Measurements from ENCODE around the gene COL6A5. TPM values are rescaled to one million over a fixed set of nuclear protein-coding genes. Genes with fewer than 3 reads are reported as not detected.

COL6A5 gene
- total and polyA plus RNA-seq, 2 donors (not counting 3 experiments of a cell fraction or from before 2014, with no cell fraction given), result not detected

DNA sequence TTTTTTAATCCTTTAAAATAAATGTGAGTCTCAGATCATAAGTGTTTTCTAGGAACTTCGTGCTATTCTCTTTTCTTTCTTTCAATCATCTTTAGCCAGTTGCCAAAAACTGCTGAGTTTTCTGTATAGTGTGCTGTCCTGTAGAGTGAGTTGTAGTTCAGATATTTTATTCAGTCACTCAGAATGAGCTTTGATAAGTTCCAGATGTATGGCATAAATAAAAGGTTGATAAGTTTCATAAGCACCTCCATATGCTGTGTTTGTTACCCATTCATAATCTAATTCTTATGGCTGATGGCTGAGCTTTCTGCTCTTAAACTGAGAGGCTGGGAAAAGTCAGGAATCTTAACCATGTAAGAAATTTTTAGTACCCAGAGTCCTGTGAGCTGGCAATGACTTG lies 112.2 kb downstream of the COL6A5 start:
- H3K9me3 ChIP-seq (replicated peaks; ENCODE audit: control insufficient read depth, insufficient read depth, low read length), result no peaks in the 10 kb centered on the region
- intact Hi-C loops (cut with micrococcal nuclease), result no loop called here
- no peak overlapping the region for H3K4me3 ChIP-seq (replicated peaks in 1 of 3; ENCODE audit: insufficient read depth in 1 of 3, low read depth in 1 of 3, low read length in 3 of 3)
- no peaks in the 10 kb centered on the region for H3K27me3 ChIP-seq (ENCODE audit: control insufficient read depth in 2 of 2, insufficient read depth in 2 of 2, low read length in 2 of 2)
- H4K20me1 ChIP-seq (replicated peaks; ENCODE audit: control insufficient read depth, extremely low read depth, insufficient read depth, low read length), result no peaks in the 10 kb centered on the region
- no peak for TF ChIP-seq POLR2AphosphoS5 (IDR thresholded peaks at IDR 0.05; ENCODE audit: insufficient read depth, low read depth, low read length)
- TF ChIP-seq FOS (IDR thresholded peaks at IDR 0.05; ENCODE audit: borderline replicate concordance, insufficient read depth, low read length), result no peak
- POLR2A ChIA-PET, result no interaction called here
- no TSS peak for BruUV-seq (replicated peaks)
- FAIRE-seq (no peak), DNase-seq (ENCODE audit: low read depth, low spot score) (no peak)
- no peak overlapping the region for H3K9ac ChIP-seq (replicated peaks; ENCODE audit: extremely low read depth, insufficient read depth, low read length)
- H3K4me2 ChIP-seq (ENCODE audit: insufficient read depth, low read length), result no peak overlapping the region
- no peak overlapping the region for H3K27ac ChIP-seq (ENCODE audit: insufficient read depth, low read depth, low read length)
- dilution Hi-C loops (cut with MboI; ENCODE audit: extremely low pct_ligation_motif_present, low sequenced_read_pairs), result no loop called here
- H2AFZ ChIP-seq (ENCODE audit: low read depth, low read length), result no peak overlapping the region
- no peaks in the 10 kb centered on the region for H3K4me1 ChIP-seq (ENCODE audit: control insufficient read depth, extremely low read depth, insufficient read depth, low read length)
- no peaks in the 10 kb centered on the region for H3K9me1 ChIP-seq (replicated peaks; ENCODE audit: control insufficient read depth, extremely low read depth, insufficient read depth, low read length)
- CTCF ChIA-PET, result interaction anchor here (1.2 kb wide), 1 partner anchor 21 kb away, joined by 4 read pairs; no protein-coding TSS in a partner anchor
- H3K36me3 ChIP-seq (ENCODE audit: control insufficient read depth in 2 of 2, extremely low read depth in 1 of 2, insufficient read depth in 2 of 2, low read length in 2 of 2), result no peaks in the 10 kb centered on the region
- no peaks in the 10 kb centered on the region for H3K79me2 ChIP-seq (ENCODE audit: control insufficient read depth, insufficient read depth, low read length)

- H3K27me3 ChIP-seq (ENCODE audit: control insufficient read depth in 2 of 2, insufficient read depth in 2 of 2, low read length in 2 of 2), result no peaks in the 10 kb centered on the region
- DNase-seq (ENCODE audit: low read depth, low spot score) (no peak), FAIRE-seq (no peak)
- no peaks in the 10 kb centered on the region for H4K20me1 ChIP-seq (replicated peaks; ENCODE audit: control insufficient read depth, extremely low read depth, insufficient read depth, low read length)
- no peaks in the 10 kb centered on the region for H3K79me2 ChIP-seq (ENCODE audit: control insufficient read depth, insufficient read depth, low read length)
- POLR2A ChIA-PET, result no interaction called here
- no TSS peak for BruUV-seq (replicated peaks)
- TF ChIP-seq JUN (IDR thresholded peaks at IDR 0.05; ENCODE audit: borderline replicate concordance, insufficient read depth, insufficient read length, low read depth), result no peak
- TF ChIP-seq FOS (IDR thresholded peaks at IDR 0.05; ENCODE audit: borderline replicate concordance, insufficient read depth, low read length), result no peak
- no peak for TF ChIP-seq MYC (IDR thresholded peaks at IDR 0.05; ENCODE audit: low read depth, low read length)
- TF ChIP-seq GATA2 (IDR thresholded peaks at IDR 0.05; ENCODE audit: insufficient read depth, insufficient read length, low read depth, low read length), result no peak
- no peak for TF ChIP-seq POLR2A (IDR thresholded peaks at IDR 0.05; ENCODE audit: low read depth, low read length)
- H3K4me1 ChIP-seq (ENCODE audit: control insufficient read depth, extremely low read depth, insufficient read depth, low read length), result no peaks in the 10 kb centered on the region
- dilution Hi-C loops (cut with MboI; ENCODE audit: extremely low pct_ligation_motif_present, low sequenced_read_pairs) (no loop called here), intact Hi-C loops (cut with micrococcal nuclease) (no loop called here)
- no peak overlapping the region for H3K27ac ChIP-seq (ENCODE audit: insufficient read depth, low read depth, low read length)
- H3K9me1 ChIP-seq (replicated peaks; ENCODE audit: control insufficient read depth, extremely low read depth, insufficient read depth, low read length), result no peaks in the 10 kb centered on the region
- no peak overlapping the region for H3K4me3 ChIP-seq (replicated peaks in 1 of 3; ENCODE audit: insufficient read depth in 1 of 3, low read depth in 1 of 3, low read length in 3 of 3)
- H3K9ac ChIP-seq (replicated peaks; ENCODE audit: extremely low read depth, insufficient read depth, low read length), result no peak overlapping the region
- H3K36me3 ChIP-seq (ENCODE audit: control insufficient read depth in 2 of 2, extremely low read depth in 1 of 2, insufficient read depth in 2 of 2, low read length in 2 of 2), result no peaks in the 10 kb centered on the region
- H2AFZ ChIP-seq (ENCODE audit: low read depth, low read length), result no peak overlapping the region
- no peak overlapping the region for H3K4me2 ChIP-seq (ENCODE audit: insufficient read depth, low read length)
- CTCF ChIA-PET, result no interaction called here
- H3K9me3 ChIP-seq (replicated peaks; ENCODE audit: control insufficient read depth, insufficient read depth, low read length), result no peaks in the 10 kb centered on the region
Measured at GRCh38 chr3:130459944-130460343, 114.5 kb downstream of the COL6A5 start.

All from endothelial cell of umbilical vein (primary cell).